Stimulated activated CD4-positive, alpha-beta T cell treated with anti-CD3 and anti-CD28 coated beads, Interleukin-1b, Interleukin-23, amount 100 ng/mL, for 1 hour (primary cell): ENCODE measurements around the gene PGBD1.
"Not testable (repeated sequence)": the region's sequence is repeated elsewhere in the genome, so short reads cannot be mapped to it uniquely, and the experiment has no call there.

Experiments
- DNase-seq, 2 donors: peaks; one replicate each; pipeline ENCODE4 v3.0.0-alpha.2; 2020; ENCODE audit warnings: low read depth in 2 of 2

The PGBD1 gene

DNA sequence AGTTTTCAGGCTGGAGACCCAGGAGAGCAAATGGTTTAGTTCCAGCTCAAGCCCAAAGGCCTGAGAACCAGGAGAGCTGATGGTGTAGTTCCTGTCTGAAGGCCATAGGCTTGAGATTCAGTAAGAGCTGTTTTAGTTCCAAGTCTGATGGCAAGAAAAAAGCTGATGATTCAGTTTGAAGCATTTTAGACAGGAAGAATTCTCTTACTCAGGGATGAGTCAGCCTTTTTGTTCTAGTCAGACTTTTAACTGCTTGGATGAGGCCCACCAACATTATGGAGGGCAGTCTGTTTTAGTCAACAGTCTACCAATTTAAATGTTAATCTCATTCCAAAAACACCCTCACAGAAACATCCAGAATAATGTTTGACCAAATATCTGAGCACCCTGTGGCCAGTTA, 11.9 kb upstream of the PGBD1 start:
- no peak for DNase-seq

- DNase-seq, result no peak
Measured at GRCh38 chr6:28274888-28275287, 6.5 kb upstream of the PGBD1 start.

DNA sequence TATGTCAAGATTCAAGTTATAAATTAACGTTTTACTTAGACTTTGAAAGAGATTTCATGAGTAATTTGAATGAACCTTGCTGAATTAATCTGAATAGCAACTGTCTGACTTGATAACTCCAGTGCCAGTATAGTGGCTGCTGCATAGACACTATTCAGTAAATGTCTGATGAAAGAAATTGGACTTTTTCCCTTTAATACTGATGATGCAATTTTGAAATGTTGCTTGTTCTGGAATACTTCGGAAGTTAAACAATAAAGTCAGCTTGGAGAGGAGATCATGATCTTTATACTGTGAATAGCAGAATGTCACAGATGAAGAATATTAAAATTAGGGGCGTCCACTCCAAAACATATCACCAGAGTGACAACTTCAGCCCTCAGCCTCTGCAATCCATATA, 3.6 kb upstream of the PGBD1 start:
- DNase-seq, result no peak

- DNase-seq, result no peak
Measured at GRCh38 chr6:28280595-28281287, 631 bp upstream of the PGBD1 start.

DNA sequence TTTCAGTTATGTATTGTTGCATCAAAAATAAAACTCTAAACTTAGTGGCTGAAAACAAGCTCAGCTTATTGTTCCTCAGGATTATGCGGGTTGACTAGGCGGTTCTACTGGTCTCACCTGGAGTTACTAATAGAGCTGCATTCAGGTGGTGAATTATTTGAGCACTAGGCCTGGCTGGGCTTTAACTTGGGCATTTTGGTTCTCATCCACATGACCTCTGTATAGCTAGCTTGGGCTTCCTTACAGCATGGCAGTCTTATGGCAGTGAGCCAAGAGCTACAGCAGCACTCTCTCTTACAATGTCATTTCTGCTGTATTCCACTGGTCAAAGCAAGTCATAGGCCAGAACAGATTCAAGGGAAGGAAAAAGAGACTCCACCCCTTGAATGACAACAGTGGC, 1.6 kb downstream of the PGBD1 start:
- DNase-seq, result no peak

GRCh38 chr6:28291573-28291972, 10.2 kb downstream of the PGBD1 start:
- DNase-seq, result no peak

- DNase-seq, result no peak
Measured at GRCh38 chr6:28295326-28295725, 14.0 kb downstream of the PGBD1 start.

DNA sequence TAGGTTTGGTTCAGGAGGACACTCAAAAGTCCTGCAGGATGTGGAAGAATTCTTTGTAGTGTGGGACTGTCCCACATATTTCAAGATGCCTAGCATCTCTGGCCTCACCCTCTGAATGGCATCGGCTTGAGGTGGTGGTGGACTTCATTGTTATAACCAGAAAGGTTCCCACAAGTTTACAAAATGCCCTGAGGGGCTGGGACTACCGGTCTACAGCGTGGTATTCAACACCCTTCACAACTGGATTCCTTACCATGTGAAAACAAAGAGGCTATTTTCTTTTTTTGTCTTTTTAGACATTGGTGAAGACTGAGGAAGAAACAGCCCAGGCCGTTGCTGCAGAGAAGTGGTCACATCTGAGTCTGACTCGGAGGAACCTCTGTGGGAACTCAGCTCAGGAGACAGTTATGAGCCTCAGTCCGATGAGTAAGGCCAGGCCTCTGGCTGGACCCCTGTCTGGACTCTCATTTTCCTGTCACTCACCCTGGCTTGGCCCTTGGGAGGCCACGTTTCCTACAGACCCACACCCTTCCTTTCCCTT, 15.2 kb downstream of the PGBD1 start:
- DNase-seq, result no peak

DNA sequence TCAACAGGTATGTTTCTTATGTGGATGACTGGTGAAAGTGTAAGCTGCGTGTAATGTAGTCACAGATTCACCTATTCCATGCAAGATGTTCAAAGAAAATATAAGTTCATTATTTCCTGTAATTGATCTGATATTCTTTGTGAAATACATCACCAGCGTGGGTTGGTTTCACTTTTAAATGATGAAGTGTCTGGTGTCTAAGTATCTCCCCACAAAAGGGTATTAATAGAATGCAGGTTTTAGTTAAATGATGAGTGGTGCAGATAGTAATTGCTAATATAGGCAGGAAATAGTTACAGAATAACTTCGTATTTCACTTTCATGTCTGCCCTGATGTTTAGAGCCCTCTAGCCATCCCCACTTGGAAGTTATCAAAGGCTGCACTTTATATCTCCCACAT, 22.2 kb downstream of the PGBD1 start:
- DNase-seq, result no peak

- not testable (repeated sequence) for DNase-seq
Measured at GRCh38 chr6:28306363-28306762, 25.0 kb downstream of the PGBD1 start.

- no peak for DNase-seq
Measured at GRCh38 chr6:28311139-28311823, 29.9 kb downstream of the PGBD1 start.

DNA sequence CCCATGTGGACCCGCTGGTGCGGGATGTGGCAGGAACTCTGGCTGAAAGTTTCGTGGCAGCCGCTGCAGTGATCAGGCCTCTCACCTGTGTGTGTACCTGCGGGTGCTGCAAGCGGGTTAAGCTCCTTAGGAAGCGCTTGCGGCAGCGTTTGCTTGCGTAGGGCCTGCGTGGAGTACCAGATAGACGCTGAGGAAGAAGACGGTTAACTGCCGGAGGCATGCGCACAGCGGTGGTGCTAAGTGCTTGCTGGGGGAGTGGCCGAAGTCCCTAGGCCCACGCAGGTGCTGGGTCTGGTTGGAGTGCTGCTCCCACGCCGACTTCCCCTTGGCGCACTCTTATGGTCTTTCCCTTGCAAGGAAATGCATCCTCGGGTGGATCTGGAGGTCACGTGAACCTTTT, 31.6 kb downstream of the PGBD1 start:
- DNase-seq, result no peak

GRCh38 chr6:28315628-28316027, 34.3 kb downstream of the PGBD1 start:
- DNase-seq, result no peak

GRCh38 chr6:28317866-28318265, 36.5 kb downstream of the PGBD1 start:
- not testable (repeated sequence) for DNase-seq

GRCh38 chr6:28322661-28323060, 41.3 kb downstream of the PGBD1 start:
- DNase-seq, result no peak

DNA sequence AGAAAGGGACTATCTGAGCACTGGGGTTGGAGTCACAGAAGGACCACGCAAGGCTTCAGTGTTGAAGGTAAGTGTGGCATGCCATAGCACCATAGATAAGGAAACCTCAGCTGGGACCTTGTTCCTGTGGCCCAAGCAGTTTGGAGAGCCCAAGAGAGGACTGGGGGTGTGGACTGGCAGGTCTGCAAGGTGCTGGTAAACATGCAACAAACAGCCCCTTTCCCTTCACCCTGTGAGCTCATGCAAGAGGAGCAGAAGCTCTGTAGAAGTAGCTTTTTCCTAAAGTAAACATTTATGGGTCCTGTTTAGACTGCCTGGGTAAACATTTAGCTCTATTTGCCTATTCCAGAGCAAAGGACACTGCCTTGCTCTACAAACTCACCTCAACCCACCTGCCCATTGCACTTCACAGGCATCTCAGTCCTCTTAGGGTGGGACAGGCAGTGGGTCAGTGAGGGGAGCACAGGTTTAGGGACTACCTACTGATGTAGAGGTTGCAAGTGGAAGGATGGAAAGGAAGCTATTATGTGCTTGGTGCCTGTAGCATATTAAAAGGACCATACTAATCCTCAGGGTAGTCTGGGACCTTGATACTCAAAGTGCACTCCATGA, 42.5 kb downstream of the PGBD1 start:
- no peak for DNase-seq

DNA sequence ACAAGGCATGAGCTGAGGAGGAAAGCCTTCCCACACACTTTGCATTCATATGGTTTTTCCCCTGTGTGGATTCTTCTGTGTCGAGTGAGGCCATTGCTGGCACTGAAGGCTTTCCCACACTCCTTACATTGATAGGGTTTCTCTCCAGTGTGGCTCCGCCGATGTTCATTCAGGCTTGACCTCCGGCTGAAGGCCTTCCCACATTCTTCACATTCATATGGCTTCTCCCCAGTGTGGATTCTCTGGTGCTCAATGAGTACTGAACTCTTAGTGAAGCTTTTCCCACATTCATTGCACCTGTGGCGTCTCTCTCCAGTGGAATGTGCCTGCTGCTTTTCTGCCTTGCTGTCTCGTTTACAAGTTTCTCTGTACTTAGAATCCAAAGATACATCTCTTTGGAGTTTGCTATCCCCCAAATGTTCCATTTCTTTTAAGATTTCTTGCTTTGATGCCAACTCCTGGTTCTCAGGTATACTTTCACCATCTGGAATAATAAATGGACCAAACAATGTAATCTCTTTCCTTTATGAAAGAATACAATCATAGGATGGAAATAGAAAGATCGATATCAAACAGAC, 45.1 kb downstream of the PGBD1 start:
- no peak for DNase-seq

DNA sequence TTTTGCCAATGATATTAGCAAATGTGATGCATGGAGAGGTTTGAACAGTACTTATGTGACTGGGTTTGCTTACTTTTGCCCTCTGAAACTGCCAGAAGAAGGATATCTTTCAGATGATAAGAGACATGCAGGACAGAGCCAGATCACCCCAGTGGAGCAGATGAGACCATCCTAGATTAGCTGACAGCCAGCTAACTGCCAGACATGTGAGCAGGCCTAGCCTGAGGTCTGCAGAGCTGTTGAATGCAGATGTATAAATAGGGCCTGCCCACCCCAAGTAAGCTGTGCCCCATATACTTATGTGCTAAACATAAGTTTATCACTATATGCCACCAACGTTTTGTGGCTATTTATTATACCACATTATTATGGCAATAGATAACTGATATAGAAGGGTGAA, 48.7 kb downstream of the PGBD1 start:
- no peak for DNase-seq

- DNase-seq, result no peak
Measured at GRCh38 chr6:28333047-28333446, 51.7 kb downstream of the PGBD1 start.

DNA sequence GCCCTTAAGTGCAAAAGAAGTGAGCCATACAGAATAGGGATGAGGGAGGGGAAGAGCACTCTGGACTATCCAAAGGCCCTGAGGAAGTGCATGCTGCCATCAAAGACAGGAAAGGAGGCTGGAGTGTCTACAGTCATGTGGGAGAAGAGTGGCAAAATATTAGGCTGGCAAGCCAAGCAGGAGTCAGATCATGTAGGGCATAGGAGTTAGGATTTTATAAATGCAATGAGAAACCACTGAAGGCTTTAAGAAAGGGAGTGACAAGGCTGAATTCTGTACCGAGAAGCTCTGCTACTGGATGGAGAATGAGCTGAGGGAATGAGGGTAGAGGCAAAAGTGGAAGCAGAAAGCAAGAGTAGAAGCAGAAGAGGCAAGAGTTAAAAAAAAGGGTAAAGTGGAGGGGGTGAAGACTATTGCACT, 52.2 kb downstream of the PGBD1 start:
- DNase-seq, result no peak

- DNase-seq, result no peak
Measured at GRCh38 chr6:28334286-28335039, 53.1 kb downstream of the PGBD1 start.

- DNase-seq, result no peak
Measured at GRCh38 chr6:28335040-28335563, 53.7 kb downstream of the PGBD1 start.
